DND-41 (cell line): ENCODE data around the gene GIPC3.

Experiments
- ATAC-seq: fragments of 200-7000 bp; cut with Tn5 transposase; 3 replicates; pipeline ENCODE4 v1.9.1; 2021; ENCODE audit warnings: low read depth; ENCODE audit not compliant: insufficient read depth
- DNase-seq: peaks from one replicate; pipeline ENCODE4 v3.0.0-alpha.2; 2020
- H2AFZ ChIP-seq: 2 replicates; pipeline ENCODE4 v1.6.0; 2012; ENCODE audit warnings: low read depth, low read length
- H3K27ac ChIP-seq: 2 replicates; pipeline ENCODE4 v1.5.1; 2012; ENCODE audit warnings: low read length, inconsistent platforms
- H3K27me3 ChIP-seq: fragments of 200-600 bp; sonication (generic); 2 replicates; pipeline ENCODE4 v1.6.0; 2012; ENCODE audit warnings: low read length, mild to moderate bottlenecking, inconsistent platforms; ENCODE audit not compliant: insufficient read depth, poor library complexity
- H3K36me3 ChIP-seq: 2 replicates; pipeline ENCODE4 v1.5.1; 2012; ENCODE audit warnings: low read length, inconsistent platforms; ENCODE audit not compliant: insufficient read depth
- H3K4me1 ChIP-seq: 2 replicates; pipeline ENCODE4 v1.5.1; 2012; ENCODE audit warnings: mild to moderate bottlenecking, low read length; ENCODE audit not compliant: insufficient read depth
- H3K4me2 ChIP-seq: 2 replicates; pipeline ENCODE4 v1.6.0; 2012; ENCODE audit warnings: mild to moderate bottlenecking, moderate library complexity, low read length, inconsistent platforms; ENCODE audit not compliant: insufficient read depth
- H3K4me3 ChIP-seq, 2 experiments: fragments of 200-600 bp in 1 of 2; shearing (Covaris generic) in 1 of 2; 2 replicates each; pipeline ENCODE4 v1.5.1; 2012 to 2016; ENCODE audit warnings: inconsistent platforms in 2 of 2, low read length in 2 of 2, mild to moderate bottlenecking in 2 of 2, low read depth in 1 of 2, moderate library complexity in 1 of 2
- H3K79me2 ChIP-seq: 2 replicates; pipeline ENCODE4 v1.6.0; 2012; ENCODE audit warnings: low read length, inconsistent platforms; ENCODE audit not compliant: insufficient read depth
- H3K9ac ChIP-seq: 2 replicates; pipeline ENCODE4 v1.6.0; 2012; ENCODE audit warnings: low read depth, mild to moderate bottlenecking, inconsistent platforms, low read length, moderate library complexity
- H3K9me3 ChIP-seq: 2 replicates; pipeline ENCODE4 v1.5.1; 2012; ENCODE audit warnings: low read length, moderate library complexity, mild to moderate bottlenecking, inconsistent platforms; ENCODE audit not compliant: insufficient read depth, severe bottlenecking
- H4K20me1 ChIP-seq: 2 replicates; pipeline ENCODE4 v1.6.0; 2012; ENCODE audit warnings: low read length; ENCODE audit not compliant: insufficient read depth
- EZH2 ChIP-seq: IDR thresholded peaks from 3 replicates; pipeline ENCODE4 v1.6.1; 2012; ENCODE audit warnings: borderline replicate concordance, low read depth, mild to moderate bottlenecking, moderate library complexity, low read length, inconsistent platforms; ENCODE audit not compliant: severe bottlenecking
- TF ChIP-seq, protein P1 (sequence below): IDR thresholded peaks from 2 replicates; pipeline ENCODE4 v1.5.1; 2012; ENCODE audit warnings: borderline replicate concordance, low read length, moderate library complexity, mild to moderate bottlenecking; ENCODE audit not compliant: poor library complexity, severe bottlenecking; ENCODE audit errors: extremely low read depth

Gene GIPC3

DNA sequence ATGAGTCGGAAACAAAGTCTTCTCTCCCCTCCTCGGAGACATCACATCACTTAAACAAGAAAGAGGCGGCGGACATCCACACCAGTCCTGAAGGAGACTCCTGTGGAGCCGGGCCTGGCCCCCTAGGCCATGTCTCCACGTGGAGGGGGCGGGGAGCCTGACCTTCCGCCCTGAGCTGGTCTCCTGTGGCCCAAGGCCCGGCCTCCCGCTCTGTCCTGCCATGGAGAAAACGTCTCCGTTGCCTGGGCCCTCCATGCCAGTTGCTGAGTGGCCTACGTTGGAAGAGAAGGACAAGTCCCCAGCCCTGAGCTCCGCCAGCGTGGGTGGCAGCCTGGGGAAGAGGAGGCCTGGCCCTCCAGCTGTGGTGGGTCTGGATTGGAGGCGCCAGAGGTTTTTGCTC, 46.8 kb downstream of the GIPC3 start:
- no peaks in the 10 kb centered on the region for H3K27me3 ChIP-seq
- H3K4me2 ChIP-seq = no peak overlapping the region
- no peak overlapping the region for H3K27ac ChIP-seq
- H3K9me3 ChIP-seq = no peaks in the 10 kb centered on the region
- no peak overlapping the region for H2AFZ ChIP-seq
- H3K79me2 ChIP-seq = no peaks in the 10 kb centered on the region
- no peak overlapping the region for H3K9ac ChIP-seq
- H4K20me1 ChIP-seq = peaks cover 3% of the 10 kb centered on the region; the same call in 1 of the 2 replicates
- no peak overlapping the region for H3K4me3 ChIP-seq
- DNase-seq (no peak), ATAC-seq (no peak)
- no peak for TF ChIP-seq EZH2
- TF ChIP-seq, protein P1, sequence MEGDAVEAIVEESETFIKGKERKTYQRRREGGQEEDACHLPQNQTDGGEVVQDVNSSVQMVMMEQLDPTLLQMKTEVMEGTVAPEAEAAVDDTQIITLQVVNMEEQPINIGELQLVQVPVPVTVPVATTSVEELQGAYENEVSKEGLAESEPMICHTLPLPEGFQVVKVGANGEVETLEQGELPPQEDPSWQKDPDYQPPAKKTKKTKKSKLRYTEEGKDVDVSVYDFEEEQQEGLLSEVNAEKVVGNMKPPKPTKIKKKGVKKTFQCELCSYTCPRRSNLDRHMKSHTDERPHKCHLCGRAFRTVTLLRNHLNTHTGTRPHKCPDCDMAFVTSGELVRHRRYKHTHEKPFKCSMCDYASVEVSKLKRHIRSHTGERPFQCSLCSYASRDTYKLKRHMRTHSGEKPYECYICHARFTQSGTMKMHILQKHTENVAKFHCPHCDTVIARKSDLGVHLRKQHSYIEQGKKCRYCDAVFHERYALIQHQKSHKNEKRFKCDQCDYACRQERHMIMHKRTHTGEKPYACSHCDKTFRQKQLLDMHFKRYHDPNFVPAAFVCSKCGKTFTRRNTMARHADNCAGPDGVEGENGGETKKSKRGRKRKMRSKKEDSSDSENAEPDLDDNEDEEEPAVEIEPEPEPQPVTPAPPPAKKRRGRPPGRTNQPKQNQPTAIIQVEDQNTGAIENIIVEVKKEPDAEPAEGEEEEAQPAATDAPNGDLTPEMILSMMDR = no peak
- peaks cover 22% of the 10 kb centered on the region for H3K36me3 ChIP-seq
- peaks cover 4% of the 10 kb centered on the region for H3K4me1 ChIP-seq

DNA sequence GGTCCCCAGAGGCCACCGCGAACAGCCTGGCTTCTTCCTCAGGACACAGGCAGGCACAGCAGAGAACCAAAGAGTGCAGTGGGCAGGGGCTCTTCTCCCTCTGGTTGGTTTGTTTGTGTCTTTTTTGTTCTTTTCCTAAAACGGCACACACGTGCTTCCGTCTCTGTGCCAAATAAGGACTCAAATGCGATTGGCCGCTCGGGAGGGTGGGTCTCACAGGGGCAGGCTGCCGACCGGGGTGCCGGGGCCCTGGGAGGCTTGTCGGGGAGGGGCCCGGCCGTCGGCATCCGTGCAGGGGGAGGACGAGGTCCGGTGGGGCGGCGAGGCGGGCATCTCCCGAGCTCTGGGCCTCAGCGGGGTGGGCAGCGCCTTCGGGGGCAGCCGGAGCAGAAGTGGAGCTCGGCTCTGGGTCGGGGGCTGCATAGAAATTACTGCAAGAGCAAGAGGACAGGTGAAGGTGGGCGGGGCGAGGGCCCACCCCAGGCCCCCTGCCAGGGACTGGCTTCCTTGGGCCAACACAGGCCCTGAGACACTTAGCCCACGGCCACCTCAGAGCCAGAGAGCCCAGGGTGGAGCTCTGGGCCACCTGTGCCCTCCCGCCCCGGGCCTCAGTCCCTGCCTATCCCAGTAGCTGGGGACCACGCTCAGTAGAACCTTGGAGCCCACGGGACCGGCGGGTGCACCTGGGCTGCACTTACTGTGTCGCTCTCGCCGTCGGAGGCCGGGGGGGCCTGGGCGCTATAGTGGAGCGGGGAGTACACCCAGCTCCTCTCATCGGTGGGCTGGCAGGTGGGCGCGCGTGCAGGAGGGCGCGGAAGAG, 47.7 kb downstream of the GIPC3 start:
- Histone ChIP-seq H3K9ac (no peak overlapping the region), H3K4me3 (no peak overlapping the region), H3K4me2 (no peak overlapping the region), H3K9me3 (no peaks in the 10 kb centered on the region), H3K27ac (no peak overlapping the region), H3K27me3 (no peaks in the 10 kb centered on the region), H3K79me2 (no peaks in the 10 kb centered on the region), H3K36me3 (peaks cover 22% of the 10 kb centered on the region), H3K4me1 (no peaks in the 10 kb centered on the region), H4K20me1 (peaks cover 3% of the 10 kb centered on the region; the same call in 1 of the 2 replicates), H2AFZ (no peak overlapping the region)
- DNase-seq = no peak
- TF ChIP-seq EZH2 = no peak
- TF ChIP-seq, protein P1 = no peak
- no peak; the same call in 2 of the 3 replicates for ATAC-seq

DNA sequence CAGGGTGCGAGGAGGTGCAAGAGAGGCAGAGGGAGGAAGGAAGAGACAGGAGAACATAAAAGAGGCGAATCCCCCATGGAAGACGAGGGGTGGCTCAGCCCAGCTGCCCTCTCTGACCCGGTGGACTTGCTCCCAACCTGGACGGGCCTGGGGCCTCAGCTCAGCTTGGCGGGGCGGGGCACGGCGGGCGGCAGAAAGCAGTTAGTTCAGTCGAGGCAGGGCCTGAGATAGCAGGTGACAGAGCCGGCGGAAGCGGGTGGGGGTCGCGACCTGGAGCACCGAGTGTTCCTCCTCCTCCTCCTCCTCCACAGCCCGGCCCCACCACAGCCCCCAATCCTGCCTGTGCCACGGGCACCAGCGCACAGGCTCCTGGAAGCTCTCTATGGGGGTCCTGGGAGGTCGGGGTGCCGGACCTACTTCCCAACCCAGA, 48.3 kb downstream of the GIPC3 start:
- no peak overlapping the region for H2AFZ ChIP-seq
- no peak overlapping the region for H3K4me2 ChIP-seq
- no peaks in the 10 kb centered on the region for H3K79me2 ChIP-seq
- DNase-seq = no peak
- no peak for ATAC-seq
- no peaks in the 10 kb centered on the region for H3K4me1 ChIP-seq
- H3K9me3 ChIP-seq = no peaks in the 10 kb centered on the region
- peaks cover 3% of the 10 kb centered on the region; the same call in 1 of the 2 replicates for H4K20me1 ChIP-seq
- no peaks in the 10 kb centered on the region for H3K27me3 ChIP-seq
- H3K27ac ChIP-seq = no peak overlapping the region
- no peak overlapping the region for H3K4me3 ChIP-seq
- TF ChIP-seq, protein P1 = no peak
- no peak for TF ChIP-seq EZH2
- H3K36me3 ChIP-seq = peaks cover 27% of the 10 kb centered on the region
- H3K9ac ChIP-seq = no peak overlapping the region
